Measurements from ENCODE around the gene NETO2. TPM values are rescaled to one million over a fixed set of nuclear protein-coding genes. Genes with fewer than 3 reads are reported as not detected.

NETO2 gene
- total RNA-seq, 4 donors from 2014 or later, result 0.83 to 2.5 (median 1.4) TPM

DNA sequence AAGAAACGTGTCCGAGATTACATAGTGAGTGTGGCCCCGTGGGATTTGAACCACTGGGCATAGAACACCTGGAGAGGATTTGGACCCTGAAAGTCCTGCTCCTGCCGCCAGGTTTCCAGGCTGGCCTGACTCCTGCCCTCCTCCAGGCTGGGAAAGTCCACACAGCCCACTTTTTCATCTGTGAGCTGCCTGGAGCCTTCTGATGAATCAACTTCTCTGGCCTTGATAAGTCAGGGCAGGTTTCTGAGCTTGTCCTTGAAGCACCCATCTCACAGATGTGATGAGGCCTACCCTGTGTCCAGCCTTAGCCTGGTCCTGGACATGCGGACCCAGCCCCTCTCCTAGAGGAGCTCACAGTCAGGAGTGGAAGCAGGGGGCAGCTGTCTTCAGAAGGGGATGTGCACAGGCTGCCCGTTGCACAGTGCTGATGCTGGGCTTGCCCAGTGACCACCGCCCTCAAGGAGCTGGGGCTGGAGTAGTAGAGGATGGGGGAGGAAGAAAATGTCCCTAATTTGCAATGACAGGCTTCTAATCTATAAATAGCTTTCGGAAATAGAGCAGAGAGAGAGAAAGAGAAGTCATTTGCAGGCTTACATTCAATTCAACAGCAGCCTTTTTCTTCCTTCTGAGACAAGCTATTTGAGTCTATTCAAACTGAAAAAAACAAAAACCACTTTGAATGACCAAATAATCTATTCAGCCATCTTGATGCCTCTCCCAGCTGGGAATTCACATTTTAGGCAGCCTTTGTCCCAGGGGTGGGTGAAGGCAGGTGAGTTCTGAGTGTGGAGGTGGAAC lies 96.8 kb downstream of the NETO2 start:
- H3K4me1 ChIP-seq, result no peaks in the 10 kb centered on the region
- no peaks in the 10 kb centered on the region for H3K27me3 ChIP-seq
- no peak overlapping the region for H3K27ac ChIP-seq (replicated peaks in 1 of 4)
- no peaks in the 10 kb centered on the region for H3K36me3 ChIP-seq
- DNase-seq (ENCODE audit: extremely low spot score), result no peak
- no peaks in the 10 kb centered on the region for H3K9me3 ChIP-seq
- 87% methylated on average over 8 of the region's 8 CpGs for WGBS
- intact Hi-C loops (cut with DNase I), result no loop called here
- H3K4me3 ChIP-seq, result no peak overlapping the region
- TF ChIP-seq CTCF (IDR thresholded peaks at IDR 0.05) (no peak), POLR2A (IDR thresholded peaks at IDR 0.05; ENCODE audit: low read depth) (no peak), POLR2AphosphoS5 (IDR thresholded peaks at IDR 0.05) (no peak), EP300 (IDR thresholded peaks at IDR 0.05) (no peak)

DNA sequence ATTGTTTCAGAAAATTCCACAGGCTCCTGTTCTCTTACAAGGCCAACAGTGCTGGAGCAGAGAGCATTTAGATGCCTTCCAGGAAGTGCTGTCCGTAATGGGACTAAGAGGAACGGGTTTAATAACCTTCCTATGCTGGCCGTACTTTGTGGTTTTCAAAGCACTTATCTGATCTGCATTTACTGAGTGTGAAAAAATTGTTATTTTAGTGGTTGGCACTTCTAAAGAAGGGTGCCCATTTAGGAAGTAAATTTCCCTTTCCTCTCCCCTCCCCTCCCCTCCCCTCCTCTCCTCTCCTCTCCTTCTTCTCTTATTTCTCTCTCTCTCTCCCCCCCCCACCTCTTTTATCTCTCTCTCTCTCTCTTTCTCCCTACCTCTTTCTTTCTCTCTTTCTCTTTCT lies 98.3 kb downstream of the NETO2 start:
- 48% methylated on average over 3 of the region's 3 CpGs for WGBS
- no peak overlapping the region for H3K4me3 ChIP-seq
- H3K27me3 ChIP-seq, result peaks cover 0 to 5% (median 0%) of the 10 kb centered on the region in 4 donors
- no peaks in the 10 kb centered on the region for H3K9me3 ChIP-seq
- H3K4me1 ChIP-seq, result no peaks in the 10 kb centered on the region
- no peaks in the 10 kb centered on the region for H3K36me3 ChIP-seq
- intact Hi-C loops (cut with DNase I), result no loop called here
- no peak overlapping the region for H3K27ac ChIP-seq (replicated peaks in 1 of 4)
- TF ChIP-seq POLR2AphosphoS5 (IDR thresholded peaks at IDR 0.05), result no peak
- TF ChIP-seq EP300 (IDR thresholded peaks at IDR 0.05), result no peak
- no peak for TF ChIP-seq POLR2A (IDR thresholded peaks at IDR 0.05; ENCODE audit: low read depth)
- no peak for TF ChIP-seq CTCF (IDR thresholded peaks at IDR 0.05)
- no peak for DNase-seq (ENCODE audit: extremely low spot score)

- H3K4me1 ChIP-seq, result no peaks in the 10 kb centered on the region
- H3K36me3 ChIP-seq, result no peaks in the 10 kb centered on the region
- no peak for DNase-seq (ENCODE audit: extremely low spot score)
- TF ChIP-seq POLR2AphosphoS5 (IDR thresholded peaks at IDR 0.05) (no peak), EP300 (IDR thresholded peaks at IDR 0.05) (no peak), CTCF (IDR thresholded peaks at IDR 0.05) (no peak), POLR2A (IDR thresholded peaks at IDR 0.05; ENCODE audit: low read depth) (no peak)
- intact Hi-C loops (cut with DNase I), result no loop called here
- no peak overlapping the region for H3K4me3 ChIP-seq
- peaks cover 0 to 5% (median 0%) of the 10 kb centered on the region in 4 donors for H3K27me3 ChIP-seq
- no peaks in the 10 kb centered on the region for H3K9me3 ChIP-seq
- WGBS, result 56% methylated on average over 8 of the region's 8 CpGs
- H3K27ac ChIP-seq (replicated peaks in 1 of 4), result no peak overlapping the region
Observed at GRCh38 chr16:47045023-47045422, 98.7 kb downstream of the NETO2 start.

- Histone ChIP-seq H3K36me3 (no peaks in the 10 kb centered on the region), H3K27ac (replicated peaks in 1 of 4) (no peak overlapping the region), H3K27me3 (peaks cover 0 to 5% (median 0%) of the 10 kb centered on the region in 4 donors), H3K9me3 (no peaks in the 10 kb centered on the region), H3K4me1 (no peaks in the 10 kb centered on the region), H3K4me3 (no peak overlapping the region)
- TF ChIP-seq POLR2A (IDR thresholded peaks at IDR 0.05; ENCODE audit: low read depth), result no peak
- no peak for TF ChIP-seq POLR2AphosphoS5 (IDR thresholded peaks at IDR 0.05)
- no peak for TF ChIP-seq EP300 (IDR thresholded peaks at IDR 0.05)
- no peak for TF ChIP-seq CTCF (IDR thresholded peaks at IDR 0.05)
- intact Hi-C loops (cut with DNase I), result no loop called here
- WGBS, result 92% methylated on average over 8 of the region's 8 CpGs
- DNase-seq (ENCODE audit: extremely low spot score), result no peak
Observed at GRCh38 chr16:47043970-47044684, 99.6 kb downstream of the NETO2 start.

Measured in esophagus muscularis mucosa (tissue), 4 donors.